ENCODE results near the gene IMPACT. TPM values are rescaled to one million over a fixed set of nuclear protein-coding genes. Genes with fewer than 3 reads are reported as not detected.

The IMPACT gene
- polyA plus RNA-seq (2013, experiment 1 of 2; ENCODE audit: insufficient read length) = 27.7 TPM
- polyA plus RNA-seq (2013, experiment 2 of 2; ENCODE audit: insufficient read length) = 33.2 TPM

GRCh38 chr18:24426398-24427294 lies at the start of gene IMPACT:
IMPACT (plus strand) TSS chr18:24426670; CDS start chr18:24426757, 87 bp downstream.
- peak; percentile 83 for DNase-seq

- no peak for DNase-seq
Measured at GRCh38 chr18:24378598-24378997, 47.9 kb upstream of the IMPACT start.

- DNase-seq = no peak
Measured at GRCh38 chr18:24380163-24380747, 46.2 kb upstream of the IMPACT start.

GRCh38 chr18:24381126-24381525 lies 45.3 kb upstream of the IMPACT start:
- no peak for DNase-seq

- DNase-seq = no peak
Measured at GRCh38 chr18:24386681-24387080, 39.8 kb upstream of the IMPACT start.

- no peak for DNase-seq
Measured at GRCh38 chr18:24388957-24389356, 37.5 kb upstream of the IMPACT start.

GRCh38 chr18:24395049-24395795 lies 31.2 kb upstream of the IMPACT start:
- no peak for DNase-seq

GRCh38 chr18:24396082-24396633 lies 30.3 kb upstream of the IMPACT start:
- no peak for DNase-seq

- DNase-seq = peak; percentile 63
Measured at GRCh38 chr18:24397131-24397693, 29.3 kb upstream of the IMPACT start.

- peak; percentile 93 for DNase-seq
Measured at GRCh38 chr18:24397694-24398368, 28.6 kb upstream of the IMPACT start, which contains the start of gene OSBPL1A. OSBPL1A (minus strand) TSS chr18:24397824; CDS start chr18:24377533, 20,291 bp downstream.

GRCh38 chr18:24398540-24398939 lies 27.9 kb upstream of the IMPACT start:
- DNase-seq = peak; percentile 73

- DNase-seq = no peak
Measured at GRCh38 chr18:24400587-24400986, 25.9 kb upstream of the IMPACT start.

GRCh38 chr18:24402209-24402785 lies 24.2 kb upstream of the IMPACT start:
- no peak for DNase-seq

GRCh38 chr18:24403076-24403475 lies 23.4 kb upstream of the IMPACT start:
- no peak for DNase-seq

GRCh38 chr18:24404591-24404990 lies 21.9 kb upstream of the IMPACT start:
- DNase-seq = no peak

- DNase-seq = no peak
Measured at GRCh38 chr18:24408496-24408895, 18.0 kb upstream of the IMPACT start.

- DNase-seq = peak; percentile 5
Measured at GRCh38 chr18:24413148-24413547, 13.3 kb upstream of the IMPACT start.

- no peak for DNase-seq
Measured at GRCh38 chr18:24414349-24415003, 12.0 kb upstream of the IMPACT start.

- no peak for DNase-seq
Measured at GRCh38 chr18:24417480-24417879, 9.0 kb upstream of the IMPACT start.

- no peak for DNase-seq
Measured at GRCh38 chr18:24420551-24420950, 5.9 kb upstream of the IMPACT start.

GRCh38 chr18:24421831-24422230 lies 4.6 kb upstream of the IMPACT start:
- no peak for DNase-seq
